ENCODE measurements around the gene ATAD3C.
"Not testable (repeated sequence)": the region's sequence is repeated elsewhere in the genome, so short reads cannot be mapped to it uniquely, and the experiment has no call there.

GRCh38 chr1:1456683-1457255 is 7.3 kb downstream of the ATAD3C start:
- not testable (repeated sequence) for TF ChIP-seq CTCF (IDR thresholded peaks at IDR 0.05; ENCODE audit: low read depth, low read length); MYC (IDR thresholded peaks at IDR 0.05; ENCODE audit: low read depth, low read length); POLR2A (IDR thresholded peaks at IDR 0.05; ENCODE audit: extremely low read depth, insufficient read length)
